Inferior parietal cortex (tissue), 1 donor: Measurements from ENCODE around the gene FTH1.
"Not testable (repeated sequence)": the region's sequence is repeated elsewhere in the genome, so short reads cannot be mapped to it uniquely, and the experiment has no call there.

Experiments used
- DNase-seq: peaks from one replicate; pipeline ENCODE4 v3.0.0-alpha.2; 2016; ENCODE audit errors: extremely low spot score

The FTH1 gene

GRCh38 chr11:61967116-61967923 is at the start of gene FTH1:
Gene FTH1, minus strand, starts transcription at chr11:61967634. Its CDS starts 209 bp downstream, at chr11:61967425.
- DNase-seq: peak; percentile 90

GRCh38 chr11:62015615-62016014 is 48.2 kb upstream of the FTH1 start:
- DNase-seq: no peak

GRCh38 chr11:62013537-62014476 is 46.4 kb upstream of the FTH1 start:
- no peak for DNase-seq

- DNase-seq: no peak
Measured at GRCh38 chr11:62012832-62013461, 45.5 kb upstream of the FTH1 start.

GRCh38 chr11:62012451-62012831 is 45.0 kb upstream of the FTH1 start:
- no peak for DNase-seq

- DNase-seq: no peak
Measured at GRCh38 chr11:62011881-62012280, 44.4 kb upstream of the FTH1 start.

GRCh38 chr11:62010935-62011528 is 43.6 kb upstream of the FTH1 start:
- DNase-seq: no peak

- DNase-seq: no peak
Measured at GRCh38 chr11:62008193-62008592, 40.8 kb upstream of the FTH1 start.

GRCh38 chr11:62004473-62004872 is 37.0 kb upstream of the FTH1 start:
- no peak for DNase-seq

GRCh38 chr11:62002283-62002682 is 34.8 kb upstream of the FTH1 start:
- DNase-seq: not testable (repeated sequence)

GRCh38 chr11:62001450-62002191 is 34.2 kb upstream of the FTH1 start:
- no peak for DNase-seq

GRCh38 chr11:62000539-62001446 is 33.4 kb upstream of the FTH1 start:
- no peak for DNase-seq

GRCh38 chr11:61999141-61999975 is 31.9 kb upstream of the FTH1 start:
- DNase-seq: no peak

- DNase-seq: peak; percentile 78
Measured at GRCh38 chr11:61996933-61997332, 29.5 kb upstream of the FTH1 start.

- peak; percentile 76 for DNase-seq
Measured at GRCh38 chr11:61994981-61995380, 27.5 kb upstream of the FTH1 start.

- DNase-seq: no peak
Measured at GRCh38 chr11:61985869-61986268, 18.4 kb upstream of the FTH1 start.

GRCh38 chr11:61983419-61983818 is 16.0 kb upstream of the FTH1 start:
- no peak for DNase-seq

- DNase-seq: no peak
Measured at GRCh38 chr11:61980783-61981541, 13.5 kb upstream of the FTH1 start.
